RWPE1 (cell line): ENCODE results near the gene PCED1B.

Source experiments
- CTCF ChIA-PET: fragments of 350-600 bp; sonication (Branson Sonifier 250); formaldehyde crosslinking; extraction: SDS; loops from one replicate; lab custom pipeline; 2021; lab: Yijun Ruan, JAX
- POLR2A ChIA-PET: fragments of 400-600 bp; formaldehyde crosslinking; extraction: SDS; loops from one replicate; lab custom pipeline; 2020; ENCODE audit warnings: antibody characterized with exemption; ENCODE audit not compliant: low non-redundant PET; lab: Yijun Ruan, JAX
- DNase-seq: peaks from one replicate; pipeline ENCODE4 v3.0.0; 2012; ENCODE audit warnings: low spot score
- H3K27ac ChIP-seq: fragments of 450-650 bp; 2 replicates; pipeline ENCODE4 v1.5.1; 2017
- TF ChIP-seq, protein P1 (sequence below): fragments of 450-650 bp; conservative IDR thresholded peaks from 2 replicates; pipeline ENCODE4 v1.5.1; 2017; ENCODE audit warnings: low read depth, mild to moderate bottlenecking

The PCED1B gene

DNA sequence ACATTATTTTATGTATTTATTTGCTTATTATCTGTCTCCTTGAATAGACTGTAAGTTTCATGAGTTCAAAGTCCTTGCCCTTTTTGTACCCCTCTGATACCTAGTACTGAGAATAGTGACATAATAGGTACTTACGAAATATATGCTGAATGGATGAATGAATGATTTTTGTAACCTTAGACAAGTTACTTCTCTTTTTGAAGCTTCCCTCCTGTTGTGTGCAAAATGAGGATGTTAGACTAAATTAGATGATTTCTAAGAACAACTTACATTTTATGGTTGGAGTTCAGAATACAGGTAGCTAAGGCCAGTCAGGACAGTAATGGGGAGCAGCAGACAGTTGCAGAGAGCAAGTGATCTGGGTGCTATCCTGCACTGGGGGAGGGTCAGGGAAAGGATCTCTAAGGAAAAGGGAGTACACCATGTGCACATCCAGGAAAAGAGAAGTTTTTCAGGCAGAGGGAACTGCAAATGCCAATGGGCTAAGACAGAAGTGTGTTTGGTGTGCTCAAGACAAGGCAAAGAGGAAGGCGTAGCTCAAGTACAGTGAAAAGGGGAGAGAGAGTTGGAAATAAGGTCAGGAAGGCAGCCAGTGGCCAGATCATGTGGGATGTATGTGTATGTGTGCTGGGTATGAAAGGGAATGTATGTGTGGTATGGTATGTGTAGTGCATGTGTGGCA, 59.7 kb downstream of the PCED1B start:
- TF ChIP-seq, protein P1, sequence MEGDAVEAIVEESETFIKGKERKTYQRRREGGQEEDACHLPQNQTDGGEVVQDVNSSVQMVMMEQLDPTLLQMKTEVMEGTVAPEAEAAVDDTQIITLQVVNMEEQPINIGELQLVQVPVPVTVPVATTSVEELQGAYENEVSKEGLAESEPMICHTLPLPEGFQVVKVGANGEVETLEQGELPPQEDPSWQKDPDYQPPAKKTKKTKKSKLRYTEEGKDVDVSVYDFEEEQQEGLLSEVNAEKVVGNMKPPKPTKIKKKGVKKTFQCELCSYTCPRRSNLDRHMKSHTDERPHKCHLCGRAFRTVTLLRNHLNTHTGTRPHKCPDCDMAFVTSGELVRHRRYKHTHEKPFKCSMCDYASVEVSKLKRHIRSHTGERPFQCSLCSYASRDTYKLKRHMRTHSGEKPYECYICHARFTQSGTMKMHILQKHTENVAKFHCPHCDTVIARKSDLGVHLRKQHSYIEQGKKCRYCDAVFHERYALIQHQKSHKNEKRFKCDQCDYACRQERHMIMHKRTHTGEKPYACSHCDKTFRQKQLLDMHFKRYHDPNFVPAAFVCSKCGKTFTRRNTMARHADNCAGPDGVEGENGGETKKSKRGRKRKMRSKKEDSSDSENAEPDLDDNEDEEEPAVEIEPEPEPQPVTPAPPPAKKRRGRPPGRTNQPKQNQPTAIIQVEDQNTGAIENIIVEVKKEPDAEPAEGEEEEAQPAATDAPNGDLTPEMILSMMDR = no peak
- no peak overlapping the region for H3K27ac ChIP-seq
- ChIA-PET POLR2A (no interaction called here), CTCF (no interaction called here)
- DNase-seq = no peak

DNA sequence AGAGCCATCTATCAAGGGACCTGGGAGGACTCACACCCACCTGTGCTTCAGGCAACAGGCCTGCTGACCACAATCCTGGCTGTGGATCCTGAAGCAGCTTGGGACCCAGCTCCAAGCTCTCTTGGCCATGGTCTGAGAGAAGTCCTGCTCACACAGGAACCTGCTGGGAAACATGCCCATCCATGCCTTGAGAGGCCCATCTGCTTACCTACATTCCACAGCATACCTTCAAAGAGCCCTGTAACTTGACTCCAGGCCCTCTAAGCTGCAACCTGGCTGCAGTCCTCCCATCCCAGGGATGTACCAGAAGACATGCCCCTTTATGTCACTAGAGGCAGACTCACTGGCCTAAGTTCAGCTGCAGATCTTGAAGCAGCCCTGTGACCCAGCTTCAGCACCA, 62.0 kb downstream of the PCED1B start:
- POLR2A ChIA-PET = no interaction called here
- DNase-seq = no peak
- no peak overlapping the region for H3K27ac ChIP-seq
- CTCF ChIA-PET = no interaction called here
- TF ChIP-seq, protein P1 = no peak

DNA sequence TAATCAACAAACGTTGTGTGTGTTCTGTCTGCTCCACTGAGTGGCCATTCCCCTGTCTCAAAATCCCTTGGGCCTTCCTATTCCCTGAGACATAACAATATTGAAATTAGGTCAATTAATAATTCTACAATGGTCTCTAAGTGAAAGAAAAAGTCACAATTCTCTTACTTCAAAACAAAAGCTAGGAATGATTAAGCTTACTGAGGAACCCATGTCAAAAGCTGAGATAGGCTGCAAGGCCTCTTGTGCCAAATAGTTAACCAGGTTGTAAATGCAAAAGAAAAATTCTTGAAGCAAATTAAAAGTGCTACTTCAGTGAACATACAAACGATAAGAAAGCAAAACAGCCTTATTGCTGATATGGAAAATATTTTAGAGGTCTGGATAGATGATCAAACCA, 65.3 kb downstream of the PCED1B start:
- no peak overlapping the region for H3K27ac ChIP-seq
- CTCF ChIA-PET = interaction anchor here (0.5 kb wide), 1 partner anchor 16 kb away, joined by 3 read pairs; no protein-coding TSS in a partner anchor
- no peak for DNase-seq
- POLR2A ChIA-PET = no interaction called here
- TF ChIP-seq, protein P1 = no peak

DNA sequence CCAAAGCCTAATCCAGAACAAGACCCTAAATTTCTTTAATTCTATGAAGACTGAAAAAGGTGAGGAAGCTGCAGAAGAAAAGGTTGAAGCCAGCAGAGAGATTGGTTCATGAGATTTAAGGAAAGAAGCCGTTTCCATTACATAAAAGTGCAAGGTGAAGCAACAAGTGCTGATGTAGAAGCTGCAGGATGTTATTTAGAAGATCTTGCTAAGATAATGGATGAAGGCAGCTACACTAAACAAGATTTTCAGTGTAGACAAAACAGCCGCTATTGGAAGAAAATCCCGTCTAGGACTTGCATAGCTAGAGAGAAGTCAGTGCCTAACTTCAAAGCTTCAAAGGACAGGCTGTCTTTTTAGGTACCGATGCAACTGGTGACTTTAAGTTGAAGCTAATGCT, 65.8 kb downstream of the PCED1B start:
- ChIA-PET POLR2A (no interaction called here), CTCF (interaction anchor here (0.5 kb wide), 1 partner anchor 16 kb away, joined by 3 read pairs; no protein-coding TSS in a partner anchor)
- DNase-seq = no peak

DNA sequence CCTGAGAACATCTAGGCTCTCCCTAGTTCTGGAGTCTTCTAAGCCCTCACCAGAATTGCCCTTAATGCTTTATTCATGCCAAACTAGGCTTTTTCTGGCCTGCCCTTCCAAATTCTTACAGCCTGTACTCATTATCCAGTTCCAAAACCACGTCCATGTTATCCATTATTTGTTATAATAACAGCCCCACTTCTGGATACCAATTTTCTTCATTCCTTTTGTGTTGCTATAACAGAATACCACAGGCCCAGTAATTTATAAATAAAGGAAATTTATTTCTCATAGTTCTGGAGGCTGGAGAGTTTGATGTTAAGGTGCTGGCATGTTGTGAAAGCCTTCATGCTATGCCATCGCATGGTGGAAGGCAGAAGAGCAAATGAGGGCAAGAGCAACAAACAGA, 68.3 kb downstream of the PCED1B start:
- POLR2A ChIA-PET = no interaction called here
- no peak for DNase-seq
- CTCF ChIA-PET = no interaction called here
- TF ChIP-seq, protein P1 = no peak
- H3K27ac ChIP-seq = no peak overlapping the region

More for the DNA sequence above, 65.8 kb downstream of the PCED1B start:
- TF ChIP-seq, protein P1 = no peak
- H3K27ac ChIP-seq = no peak overlapping the region

DNA sequence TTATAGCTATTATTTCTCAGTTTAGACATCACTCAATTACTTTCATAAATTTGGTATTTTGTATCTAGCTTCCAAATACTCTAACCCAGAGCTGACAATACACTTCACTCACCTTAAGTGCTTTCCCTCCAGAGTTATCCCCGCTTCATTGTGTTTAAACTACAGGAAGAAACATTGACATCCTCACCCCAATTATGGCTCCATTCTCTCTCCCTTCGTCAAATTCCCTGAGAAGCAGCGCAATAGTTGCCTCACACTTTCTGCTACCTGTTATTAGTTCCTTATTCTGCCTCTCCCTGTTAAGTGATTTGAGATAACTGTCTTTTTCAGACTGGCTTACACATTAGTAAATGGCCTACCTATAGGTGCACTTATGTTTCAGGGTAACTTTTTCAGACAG, 69.7 kb downstream of the PCED1B start:
- no peak overlapping the region for H3K27ac ChIP-seq
- TF ChIP-seq, protein P1 = no peak
- POLR2A ChIA-PET = no interaction called here
- no peak for DNase-seq
- CTCF ChIA-PET = no interaction called here
